IPS-18a (cell line): ENCODE data around the gene HS3ST6.
"Not testable (repeated sequence)": the region's sequence is repeated elsewhere in the genome, so short reads cannot be mapped to it uniquely, and the experiment has no call there.

Experiments
- H3K27ac ChIP-seq: one replicate; pipeline ENCODE4 v1.5.1; 2013; ENCODE audit warnings: low read length
- H3K27me3 ChIP-seq: one replicate; pipeline ENCODE4 v1.6.1; 2013; ENCODE audit warnings: mild to moderate bottlenecking, low read length; ENCODE audit not compliant: control insufficient read depth, insufficient read depth
- H3K36me3 ChIP-seq: one replicate; pipeline ENCODE4 v1.6.1; 2013; ENCODE audit warnings: low read depth, low read length; ENCODE audit not compliant: control insufficient read depth
- H3K4me1 ChIP-seq: one replicate; pipeline ENCODE4 v1.6.1; 2013; ENCODE audit warnings: low read depth, low read length; ENCODE audit not compliant: control insufficient read depth
- H3K4me3 ChIP-seq: one replicate; pipeline ENCODE4 v1.5.1; 2013; ENCODE audit warnings: low read length
- H3K9ac ChIP-seq: one replicate; pipeline ENCODE4 v1.6.1; 2013; ENCODE audit warnings: mild to moderate bottlenecking, low read length, moderate library complexity
- H3K9me3 ChIP-seq: one replicate; pipeline ENCODE4 v1.6.1; 2013; ENCODE audit warnings: low read depth, low read length; ENCODE audit not compliant: control insufficient read depth

Gene HS3ST6

DNA sequence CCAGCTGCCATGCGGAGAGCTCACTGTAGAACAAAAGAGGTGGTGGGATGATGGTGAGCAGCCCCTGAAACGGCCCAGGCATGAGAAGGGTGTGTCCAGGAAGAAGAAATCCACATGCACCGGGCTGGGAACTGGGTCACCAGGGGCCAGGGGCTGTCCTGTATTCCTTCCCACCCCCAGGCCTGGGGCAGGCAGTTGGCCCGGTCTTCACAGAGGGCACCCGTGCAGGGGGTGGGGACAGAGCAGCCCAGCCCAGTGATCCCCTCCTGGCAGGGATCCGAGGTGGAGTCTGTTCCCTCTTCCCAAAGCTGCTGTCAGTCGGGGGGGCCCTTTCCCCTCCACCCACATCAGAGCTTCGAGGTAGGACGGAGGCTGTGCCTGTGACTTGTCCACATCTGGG lies 9.2 kb downstream of the HS3ST6 start:
- Histone ChIP-seq H3K36me3 (no peaks in the 10 kb centered on the region), H3K27ac (no peak overlapping the region), H3K4me3 (no peak overlapping the region), H3K9ac (no peak overlapping the region), H3K27me3 (peaks cover 2% of the 10 kb centered on the region), H3K9me3 (no peaks in the 10 kb centered on the region), H3K4me1 (no peaks in the 10 kb centered on the region)

DNA sequence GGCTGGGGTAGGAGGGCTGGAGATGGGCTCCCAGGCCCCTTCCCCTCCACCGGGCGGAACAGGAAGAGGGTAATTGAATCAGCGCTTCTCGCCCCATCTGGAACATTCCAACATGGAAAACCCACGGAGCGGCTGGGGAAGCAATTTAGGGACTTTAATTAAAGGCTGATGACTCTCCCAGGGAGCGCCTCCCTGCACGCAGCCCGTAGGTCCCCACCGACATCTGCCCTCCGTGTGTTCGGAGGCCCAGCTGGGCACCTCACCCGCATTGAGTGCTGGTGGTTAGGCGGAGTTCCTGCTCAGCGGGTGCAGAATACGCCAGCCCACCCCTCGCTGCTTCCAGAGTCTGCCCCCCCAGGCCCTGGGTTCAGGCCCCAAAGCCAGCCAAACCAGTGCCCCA lies 10.0 kb downstream of the HS3ST6 start:
- no peaks in the 10 kb centered on the region for H3K4me1 ChIP-seq
- H3K4me3 ChIP-seq, result no peak overlapping the region
- no peaks in the 10 kb centered on the region for H3K36me3 ChIP-seq
- no peak overlapping the region for H3K27ac ChIP-seq
- no peaks in the 10 kb centered on the region for H3K27me3 ChIP-seq
- no peaks in the 10 kb centered on the region for H3K9me3 ChIP-seq
- no peak overlapping the region for H3K9ac ChIP-seq

DNA sequence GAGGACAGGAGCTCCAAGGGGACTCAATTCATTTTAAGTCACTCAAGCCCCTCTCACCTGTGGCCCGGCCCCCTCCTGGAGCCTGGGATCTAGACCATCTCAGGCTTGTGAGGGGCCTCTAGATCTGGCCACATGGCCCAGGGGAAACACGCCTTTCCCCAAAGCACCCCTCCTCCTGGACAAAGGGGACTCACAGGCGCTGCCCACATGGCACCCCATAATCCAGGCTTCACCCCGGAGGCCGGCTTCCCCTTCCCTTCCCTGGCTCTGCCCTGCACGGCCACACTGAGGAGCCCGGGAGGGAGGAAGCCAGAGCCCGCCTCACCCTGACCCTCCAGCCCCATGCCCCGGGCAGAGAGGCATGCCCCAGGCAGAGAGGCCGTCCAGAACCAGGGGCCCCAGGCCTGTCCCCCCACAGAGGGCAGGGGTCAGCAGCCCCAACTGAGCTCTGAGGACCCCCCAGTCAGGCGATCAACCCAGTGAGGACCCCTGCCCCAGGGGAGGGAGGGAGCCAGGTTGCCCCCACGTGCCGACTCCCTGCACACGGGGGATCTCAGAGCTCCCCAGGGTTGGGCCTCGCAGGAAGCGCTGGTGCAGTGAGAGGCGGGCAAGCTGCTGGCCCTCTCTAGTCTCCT lies 10.9 kb downstream of the HS3ST6 start:
- Histone ChIP-seq H3K9me3 (no peaks in the 10 kb centered on the region), H3K36me3 (no peaks in the 10 kb centered on the region), H3K4me3 (no peak overlapping the region), H3K4me1 (no peaks in the 10 kb centered on the region), H3K27me3 (no peaks in the 10 kb centered on the region), H3K9ac (no peak overlapping the region), H3K27ac (no peak overlapping the region)

DNA sequence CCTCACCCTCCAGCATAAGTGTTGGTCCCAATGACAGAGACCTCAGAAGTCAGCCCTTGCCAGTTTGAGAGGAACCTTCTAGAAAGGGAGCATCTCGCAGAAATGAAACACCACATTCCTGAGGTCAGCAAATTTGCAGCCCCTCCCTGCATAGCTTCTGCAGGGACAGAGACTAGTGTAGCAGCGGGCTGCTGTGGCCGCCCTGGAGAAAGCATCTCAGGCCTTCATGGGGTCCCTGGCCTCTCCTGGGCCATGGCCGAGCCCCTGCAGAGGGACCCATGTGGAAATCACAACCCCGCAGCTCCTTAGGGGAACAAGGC lies 11.4 kb downstream of the HS3ST6 start:
- no peak overlapping the region for H3K4me3 ChIP-seq
- no peaks in the 10 kb centered on the region for H3K36me3 ChIP-seq
- H3K4me1 ChIP-seq, result no peaks in the 10 kb centered on the region
- no peaks in the 10 kb centered on the region for H3K27me3 ChIP-seq
- H3K27ac ChIP-seq, result no peak overlapping the region
- no peak overlapping the region for H3K9ac ChIP-seq
- no peaks in the 10 kb centered on the region for H3K9me3 ChIP-seq

DNA sequence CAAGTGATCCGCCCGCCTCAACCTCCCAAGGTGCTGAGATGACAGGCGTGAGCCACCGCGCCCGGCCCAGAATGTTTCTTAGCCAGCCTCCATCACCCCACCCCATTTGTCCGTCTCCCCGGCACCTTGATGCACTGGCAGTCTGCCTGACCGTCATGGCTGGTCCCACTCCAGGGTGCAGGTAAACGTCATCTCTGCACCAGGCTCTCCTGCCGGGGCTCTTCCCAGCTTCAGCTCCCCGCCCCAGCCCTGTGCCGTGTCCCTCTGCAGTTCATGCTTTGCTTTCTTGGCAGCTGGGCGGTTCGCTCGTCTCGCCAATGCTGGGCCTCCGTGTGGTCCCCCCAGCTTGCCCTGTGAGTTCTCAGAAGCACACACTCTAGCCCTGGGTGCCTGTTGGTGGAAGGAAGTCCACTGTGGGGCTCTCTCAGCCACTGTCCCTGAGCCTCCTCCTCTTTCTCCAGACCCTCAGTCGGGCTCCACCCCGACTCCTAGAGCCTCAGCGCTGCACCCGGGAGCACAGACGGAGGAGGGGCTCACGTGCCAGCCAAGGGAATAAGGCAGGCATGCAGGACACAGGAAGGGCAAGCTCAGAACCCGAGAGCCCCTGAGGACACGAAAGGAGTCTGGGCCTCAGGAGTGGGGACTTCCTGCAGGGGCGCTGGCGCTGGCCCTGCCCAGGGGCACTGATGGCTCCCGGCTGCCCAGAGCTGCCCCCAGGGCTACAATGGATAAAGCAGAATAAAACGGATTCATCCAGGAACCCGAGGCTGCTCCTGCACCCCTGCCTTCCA lies 12.0 kb downstream of the HS3ST6 start:
- H3K9me3 ChIP-seq, result no peaks in the 10 kb centered on the region
- no peak overlapping the region for H3K27ac ChIP-seq
- no peaks in the 10 kb centered on the region for H3K36me3 ChIP-seq
- H3K27me3 ChIP-seq, result no peaks in the 10 kb centered on the region
- no peak overlapping the region for H3K9ac ChIP-seq
- H3K4me1 ChIP-seq, result no peaks in the 10 kb centered on the region
- H3K4me3 ChIP-seq, result no peak overlapping the region

DNA sequence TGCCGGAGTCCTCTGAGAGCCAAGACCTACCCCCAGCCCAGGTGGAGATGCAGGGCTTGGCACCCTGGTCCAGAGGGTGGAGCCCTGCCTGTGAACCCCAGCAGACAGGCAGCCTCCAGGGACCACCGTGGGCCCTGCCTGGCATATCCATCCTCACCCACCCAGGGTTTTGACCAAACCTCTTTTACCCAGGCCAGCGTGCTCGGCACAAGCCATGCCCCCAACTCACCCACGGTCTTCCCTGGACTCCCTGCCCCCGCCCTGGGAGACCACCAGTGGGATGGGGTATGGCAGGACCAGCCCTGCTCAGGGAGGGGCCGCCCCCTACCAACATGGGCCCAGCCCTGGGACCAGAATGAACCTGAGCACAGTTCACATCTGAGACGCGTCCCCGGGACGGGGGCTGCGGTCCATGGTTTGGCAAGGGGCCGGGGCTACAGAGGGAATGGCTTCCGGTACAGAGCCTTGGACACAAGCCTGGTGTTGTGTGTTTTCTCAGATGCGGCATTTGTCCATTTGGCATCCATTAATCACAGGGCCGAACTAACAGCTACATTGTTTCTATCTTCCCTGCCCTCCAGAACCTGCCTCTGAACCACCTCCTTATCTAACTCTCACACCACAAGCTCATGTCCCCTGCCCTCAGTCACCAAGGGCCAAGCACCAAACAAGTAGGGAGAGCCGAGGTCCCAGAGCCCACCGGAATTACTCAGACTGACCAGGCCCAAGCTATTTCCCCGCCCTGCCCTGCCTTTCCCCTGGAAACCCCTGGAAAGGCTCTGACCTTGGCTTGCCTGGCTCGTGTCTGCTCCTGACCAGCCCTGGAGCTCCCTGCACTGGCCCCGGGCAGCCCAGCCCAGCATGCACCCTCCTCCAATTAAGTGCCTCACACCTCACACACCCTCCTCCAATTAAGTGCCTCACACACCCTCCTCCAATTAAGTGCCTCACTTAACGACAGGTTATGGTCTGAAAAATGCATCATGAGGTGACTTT lies 14.1 kb downstream of the HS3ST6 start:
- Histone ChIP-seq H3K27ac (no peak overlapping the region), H3K27me3 (no peaks in the 10 kb centered on the region), H3K9me3 (no peaks in the 10 kb centered on the region), H3K9ac (no peak overlapping the region), H3K4me1 (no peaks in the 10 kb centered on the region), H3K4me3 (no peak overlapping the region), H3K36me3 (no peaks in the 10 kb centered on the region)

DNA sequence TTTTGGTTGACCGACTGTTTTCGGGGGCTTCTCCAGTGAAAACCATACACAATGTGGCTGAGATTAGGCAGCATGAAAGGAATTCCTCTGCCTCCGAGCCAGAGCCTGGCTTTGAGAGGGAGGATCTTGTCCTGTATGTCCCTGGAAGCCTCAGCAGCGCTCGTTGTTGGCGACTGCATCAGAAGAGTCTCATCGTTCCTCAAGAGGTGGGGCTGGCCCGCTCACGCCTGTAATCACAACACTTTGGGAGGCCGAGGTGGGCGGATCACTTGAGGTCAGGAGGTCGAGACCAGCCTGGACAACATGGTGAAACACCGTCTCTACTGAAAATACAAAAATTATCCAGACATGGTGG lies 15.0 kb downstream of the HS3ST6 start:
- H3K9me3 ChIP-seq, result no peaks in the 10 kb centered on the region
- no peaks in the 10 kb centered on the region for H3K4me1 ChIP-seq
- no peak overlapping the region for H3K4me3 ChIP-seq
- H3K27ac ChIP-seq, result no peak overlapping the region
- no peaks in the 10 kb centered on the region for H3K27me3 ChIP-seq
- H3K36me3 ChIP-seq, result no peaks in the 10 kb centered on the region
- H3K9ac ChIP-seq, result no peak overlapping the region

DNA sequence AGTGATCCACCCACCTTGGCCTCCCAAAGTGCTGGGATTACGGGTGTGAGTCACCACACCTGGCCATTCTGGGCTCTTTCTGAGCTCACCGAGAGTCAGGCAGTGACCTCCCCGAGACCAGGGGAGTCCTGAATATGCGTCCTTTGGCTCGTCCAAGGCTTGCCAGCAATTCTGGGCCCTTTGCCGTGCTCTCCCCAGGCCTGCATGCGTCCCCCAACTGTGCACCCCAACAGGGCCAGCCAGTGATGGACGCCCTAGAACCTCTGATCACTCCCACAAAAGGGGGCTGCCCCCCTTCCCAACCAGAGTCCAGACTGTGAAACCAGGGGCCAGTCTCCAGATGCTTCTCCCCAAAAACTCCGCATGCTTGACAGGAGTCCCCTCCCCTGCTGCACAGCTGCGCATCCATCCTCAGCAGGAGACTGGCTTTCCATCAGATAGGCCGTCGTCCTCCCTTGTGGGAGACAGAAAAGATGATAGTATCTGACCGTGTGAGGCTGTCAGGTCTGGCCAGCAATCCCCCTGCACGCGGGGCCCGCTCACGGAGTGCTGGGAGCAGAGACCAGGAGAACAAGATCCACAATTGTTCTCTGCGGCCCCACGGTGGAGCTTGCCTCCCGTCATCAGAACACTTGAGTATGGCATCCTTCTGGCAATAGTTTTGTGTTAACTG lies 15.5 kb downstream of the HS3ST6 start:
- Histone ChIP-seq H3K27me3 (no peaks in the 10 kb centered on the region), H3K27ac (no peak overlapping the region), H3K9ac (no peak overlapping the region), H3K4me3 (no peak overlapping the region), H3K4me1 (no peaks in the 10 kb centered on the region), H3K36me3 (no peaks in the 10 kb centered on the region), H3K9me3 (no peaks in the 10 kb centered on the region)

DNA sequence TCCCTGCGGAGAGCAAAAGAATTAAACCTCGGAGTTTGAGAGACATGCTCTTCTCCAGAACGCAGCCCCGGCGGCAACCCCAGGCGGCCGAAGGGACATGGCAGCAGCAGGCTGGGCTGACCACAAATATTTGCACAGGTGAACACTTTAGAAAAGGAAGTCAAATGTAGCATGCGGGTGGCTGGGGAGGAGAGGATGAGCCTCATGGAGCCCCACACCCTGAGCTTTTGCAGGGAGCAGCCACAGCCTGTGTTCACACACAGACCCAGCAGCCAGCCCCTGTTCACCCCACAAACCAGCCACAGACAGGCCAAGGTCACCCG lies 17.8 kb downstream of the HS3ST6 start:
- no peaks in the 10 kb centered on the region for H3K9me3 ChIP-seq
- no peak overlapping the region for H3K27ac ChIP-seq
- no peaks in the 10 kb centered on the region for H3K36me3 ChIP-seq
- H3K4me1 ChIP-seq, result no peaks in the 10 kb centered on the region
- no peak overlapping the region for H3K4me3 ChIP-seq
- no peak overlapping the region for H3K9ac ChIP-seq
- no peaks in the 10 kb centered on the region for H3K27me3 ChIP-seq

DNA sequence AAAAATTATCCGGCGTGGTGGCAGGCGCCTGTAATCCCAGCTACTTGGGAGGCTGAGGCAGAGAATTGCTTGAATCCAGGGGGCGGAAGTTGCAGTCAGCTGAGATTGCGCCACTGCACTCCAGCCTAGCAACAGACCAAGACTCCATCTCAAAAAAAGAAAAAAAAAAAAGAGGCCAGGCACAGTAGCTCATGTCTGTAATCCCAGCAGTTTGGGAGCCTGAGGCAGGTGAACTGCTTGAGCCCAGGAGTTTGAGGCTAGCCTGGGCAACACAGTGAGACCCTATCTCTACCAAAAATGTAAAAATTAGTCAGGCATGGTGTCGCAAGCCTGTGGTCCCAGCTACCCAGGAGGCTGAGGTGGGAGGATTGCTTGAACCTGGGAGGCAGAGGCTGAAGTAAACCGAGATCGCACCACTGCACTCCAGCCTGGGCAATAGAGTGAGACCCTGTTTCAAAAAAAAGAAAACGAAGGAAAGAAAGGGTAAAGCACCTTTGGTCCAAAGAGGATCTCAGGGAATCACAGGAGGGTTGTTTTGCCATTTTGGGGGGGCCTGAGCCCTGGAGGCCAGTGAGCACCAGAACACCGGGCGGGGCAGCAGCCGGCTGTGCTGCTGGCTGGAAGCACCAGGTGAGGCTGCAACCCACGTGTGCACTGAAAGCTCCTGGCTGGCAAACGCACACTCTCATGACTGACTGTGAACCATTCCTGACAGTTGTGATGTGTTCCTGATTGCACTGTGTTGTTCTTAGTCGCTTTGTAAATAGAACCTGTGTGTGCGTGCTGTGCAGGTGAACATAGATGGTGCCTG lies 18.4 kb downstream of the HS3ST6 start:
- H3K9me3 ChIP-seq, result no peaks in the 10 kb centered on the region
- no peaks in the 10 kb centered on the region for H3K4me1 ChIP-seq
- no peak overlapping the region for H3K4me3 ChIP-seq
- H3K36me3 ChIP-seq, result no peaks in the 10 kb centered on the region
- no peak overlapping the region for H3K27ac ChIP-seq
- no peaks in the 10 kb centered on the region for H3K27me3 ChIP-seq
- H3K9ac ChIP-seq, result no peak overlapping the region

DNA sequence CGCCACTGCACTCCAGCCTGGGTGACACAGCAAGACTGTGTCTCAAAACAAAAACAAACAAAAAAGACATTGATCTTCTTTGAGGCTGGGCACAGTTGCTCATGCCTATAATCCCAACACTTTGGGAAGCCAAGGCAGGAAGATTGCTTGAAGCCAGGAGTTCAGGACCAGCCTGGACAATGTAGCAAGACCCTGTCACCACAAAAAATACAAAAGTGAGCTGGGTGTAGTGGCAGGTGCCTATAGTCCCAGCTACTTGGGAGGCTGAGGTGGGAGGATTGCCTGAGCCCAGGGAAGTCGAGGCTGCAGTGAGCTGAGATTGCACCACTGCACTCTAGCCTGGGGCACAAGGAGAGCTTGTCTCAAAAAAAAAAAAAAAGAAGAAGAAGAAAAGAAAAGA lies 20.5 kb downstream of the HS3ST6 start:
- H3K27me3 ChIP-seq, H3K27ac ChIP-seq, H3K9me3 ChIP-seq, H3K36me3 ChIP-seq, H3K9ac ChIP-seq, H3K4me3 ChIP-seq, H3K4me1 ChIP-seq: not testable (repeated sequence)
